GM19043 (cell line): ENCODE data around the gene GRID1.
"Not testable (repeated sequence)": the region's sequence is repeated elsewhere in the genome, so short reads cannot be mapped to it uniquely, and the experiment has no call there.

Experiments used
- ATAC-seq: cut with Tn5 transposase; IDR thresholded peaks from one replicate; pipeline ENCODE4 v1.9.1; 2021; ENCODE audit warnings: low read depth; ENCODE audit not compliant: unreplicated experiment

GRID1 gene

DNA sequence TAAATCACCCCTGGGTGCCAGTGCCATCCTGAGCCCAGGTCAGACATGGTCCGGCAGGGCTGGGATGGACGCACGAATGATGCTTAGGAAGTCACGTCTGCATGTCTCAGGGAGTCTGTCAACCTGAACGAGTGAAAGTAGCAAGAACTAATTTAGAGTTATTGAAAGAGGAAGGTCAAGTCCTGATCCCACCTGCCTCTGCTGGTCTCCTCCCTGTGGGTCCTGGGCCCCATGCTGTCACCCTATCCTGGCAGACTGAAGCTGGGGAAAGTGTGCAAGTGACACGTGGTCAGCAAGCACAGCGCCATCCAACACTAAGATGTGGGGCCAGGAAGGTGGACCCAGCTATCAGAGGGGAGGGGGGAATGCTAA lies 26.1 kb upstream of the GRID1 start:
- peak; percentile 69 for ATAC-seq

DNA sequence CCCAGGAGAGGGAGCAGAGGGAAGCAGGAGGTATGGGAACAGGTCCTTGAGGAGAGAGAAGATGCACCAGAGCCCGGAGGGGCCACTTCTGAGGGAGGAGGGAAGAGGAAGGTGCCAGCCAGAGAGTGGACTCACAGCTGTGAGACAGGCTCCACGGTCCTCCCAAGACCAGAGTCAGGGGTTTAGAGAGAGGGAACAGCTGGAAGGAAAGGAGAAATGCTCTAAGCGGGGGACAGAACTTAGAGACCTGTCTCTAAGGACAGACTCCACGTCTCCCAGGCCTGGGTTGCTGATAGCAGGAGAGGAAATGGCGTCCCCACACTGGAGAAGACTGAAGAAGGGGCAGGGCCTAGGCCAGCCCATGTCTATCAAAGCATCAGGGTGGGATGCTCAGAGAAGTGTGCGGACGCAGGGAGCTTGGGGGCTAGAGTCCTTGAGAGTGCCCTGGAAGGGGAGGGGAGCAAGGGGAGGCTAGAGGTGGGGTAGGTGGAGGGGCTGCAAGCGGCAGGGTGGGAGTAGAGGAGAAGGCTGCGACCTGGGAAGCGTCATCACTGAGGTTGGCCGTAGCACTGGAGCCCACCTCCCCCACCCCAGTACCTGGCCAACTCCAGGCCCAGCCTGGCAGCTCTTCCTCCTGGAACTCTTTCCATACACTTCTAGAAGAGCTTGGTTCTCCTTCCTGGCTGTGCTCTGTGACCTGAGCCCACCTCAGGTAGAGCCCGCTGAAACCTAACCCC lies 25.6 kb upstream of the GRID1 start:
- peak; percentile 15 for ATAC-seq

DNA sequence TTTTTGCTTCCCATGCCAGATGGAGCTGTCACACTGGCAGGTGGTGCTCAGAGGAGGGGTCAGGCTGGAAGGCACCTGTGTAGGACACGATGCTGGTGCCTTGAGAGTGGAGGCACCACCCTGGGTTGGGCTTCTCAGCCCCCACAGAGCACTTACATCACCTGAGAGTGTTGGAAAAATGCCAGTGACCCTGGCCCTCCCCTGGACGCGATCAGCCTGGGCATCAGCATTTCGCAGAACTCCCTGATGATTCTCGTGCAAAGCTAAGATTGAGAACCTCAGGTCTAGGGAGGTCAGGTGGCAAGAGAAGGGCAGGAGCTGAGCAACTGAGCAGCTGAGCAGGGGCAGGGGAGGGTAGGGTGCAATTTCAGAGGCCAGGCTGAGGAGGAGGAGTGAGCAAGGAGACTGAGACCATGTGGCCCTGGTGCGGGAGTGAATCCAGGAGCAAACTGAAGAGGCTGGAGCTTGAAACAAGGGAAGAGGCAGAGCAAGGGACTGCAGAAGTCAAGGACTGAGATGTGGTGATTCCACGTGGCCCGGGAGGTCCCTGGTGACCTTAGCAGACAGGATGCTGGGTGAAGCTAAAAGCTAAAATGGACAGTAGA lies 24.7 kb upstream of the GRID1 start:
- no peak for ATAC-seq

DNA sequence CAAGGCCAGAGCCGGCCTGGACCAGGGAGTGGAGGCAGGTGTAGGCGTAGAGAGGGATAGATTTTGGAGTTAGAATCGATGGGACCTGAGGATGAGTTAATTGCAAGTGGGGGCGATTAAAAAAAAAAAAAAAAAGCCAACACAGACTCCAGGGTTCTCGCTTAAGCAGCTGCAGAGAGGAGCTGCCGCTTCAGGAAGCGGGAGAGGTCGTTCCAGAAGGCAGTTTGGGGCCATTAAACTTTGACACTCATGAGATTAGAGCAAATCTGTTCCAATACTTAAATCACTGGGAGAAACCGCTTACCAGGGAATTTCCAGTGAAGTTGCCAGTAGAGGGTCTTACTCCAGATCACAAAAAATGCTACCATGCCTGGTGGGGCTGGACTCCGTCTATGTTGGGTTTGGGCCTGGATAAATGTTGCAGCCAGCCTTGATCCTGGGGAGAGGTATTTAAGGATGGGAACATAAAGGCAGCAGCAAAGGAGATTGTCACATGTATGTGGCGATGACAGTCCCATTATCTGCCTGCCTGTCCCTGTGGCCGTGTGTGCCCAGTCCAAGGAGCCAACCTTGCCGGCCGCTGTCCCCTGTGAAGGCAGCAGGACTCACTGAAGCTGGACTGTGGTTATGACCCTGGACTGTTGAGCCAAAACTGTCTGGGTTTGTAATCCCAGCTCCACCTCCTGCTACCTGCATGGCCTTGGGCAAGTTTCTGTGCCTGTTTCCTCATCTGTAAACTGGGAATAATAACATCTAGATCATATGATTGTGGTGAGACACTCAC lies 23.9 kb upstream of the GRID1 start:
- ATAC-seq = no peak

DNA sequence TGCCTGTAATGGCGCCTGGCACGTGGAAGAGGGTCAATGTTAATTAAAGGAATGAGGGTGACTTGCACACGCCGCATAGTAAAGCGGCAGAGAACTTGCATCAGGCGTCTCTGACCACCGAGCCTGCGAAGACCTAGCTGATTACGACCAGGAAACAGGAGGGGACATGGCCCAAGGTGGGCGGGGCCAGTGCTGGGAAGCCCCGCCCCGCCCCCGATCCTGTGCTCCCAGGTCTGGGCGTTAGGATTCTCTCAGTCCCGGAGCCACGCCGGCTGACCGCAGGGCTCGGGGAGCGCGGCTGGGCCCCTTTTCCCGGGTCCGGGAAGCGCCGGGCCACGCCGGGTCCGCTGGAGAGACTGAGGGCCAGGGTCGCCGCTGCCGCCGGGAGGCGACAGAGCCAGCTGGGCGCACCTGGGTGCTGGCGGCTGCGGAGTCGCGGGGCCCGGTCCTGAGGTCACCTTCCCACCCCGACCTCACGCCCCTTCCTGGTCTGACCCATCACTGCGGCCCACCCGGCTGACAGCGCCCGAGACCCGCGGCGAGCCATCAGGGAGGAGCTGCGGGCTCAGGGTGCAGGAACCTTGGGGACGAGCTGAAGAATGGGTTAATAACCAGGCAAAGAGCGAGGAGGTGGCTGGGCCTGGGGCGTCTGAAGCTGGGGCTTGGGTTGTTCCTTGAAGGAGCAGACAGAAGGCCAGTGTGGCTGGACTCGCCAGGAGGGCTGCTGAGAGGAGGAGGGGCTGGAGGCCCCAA lies 23.0 kb upstream of the GRID1 start:
- peak; percentile 46 for ATAC-seq

DNA sequence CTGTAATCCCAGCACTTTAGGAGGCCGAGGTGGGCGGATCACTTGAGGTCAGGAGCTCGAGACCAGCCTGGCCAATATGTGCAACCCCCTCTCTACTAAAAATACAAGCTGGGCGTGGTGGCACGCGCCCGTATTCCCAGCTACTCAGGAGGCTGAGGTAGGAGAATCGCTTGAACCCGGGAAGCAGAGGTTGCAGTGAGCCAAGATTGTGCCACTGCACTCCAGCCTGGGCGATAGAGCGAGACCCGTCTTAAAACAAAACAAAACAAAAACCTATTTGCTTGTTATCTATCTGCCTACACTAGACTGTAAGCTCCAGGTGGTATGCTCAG lies 22.5 kb upstream of the GRID1 start:
- not testable (repeated sequence) for ATAC-seq

DNA sequence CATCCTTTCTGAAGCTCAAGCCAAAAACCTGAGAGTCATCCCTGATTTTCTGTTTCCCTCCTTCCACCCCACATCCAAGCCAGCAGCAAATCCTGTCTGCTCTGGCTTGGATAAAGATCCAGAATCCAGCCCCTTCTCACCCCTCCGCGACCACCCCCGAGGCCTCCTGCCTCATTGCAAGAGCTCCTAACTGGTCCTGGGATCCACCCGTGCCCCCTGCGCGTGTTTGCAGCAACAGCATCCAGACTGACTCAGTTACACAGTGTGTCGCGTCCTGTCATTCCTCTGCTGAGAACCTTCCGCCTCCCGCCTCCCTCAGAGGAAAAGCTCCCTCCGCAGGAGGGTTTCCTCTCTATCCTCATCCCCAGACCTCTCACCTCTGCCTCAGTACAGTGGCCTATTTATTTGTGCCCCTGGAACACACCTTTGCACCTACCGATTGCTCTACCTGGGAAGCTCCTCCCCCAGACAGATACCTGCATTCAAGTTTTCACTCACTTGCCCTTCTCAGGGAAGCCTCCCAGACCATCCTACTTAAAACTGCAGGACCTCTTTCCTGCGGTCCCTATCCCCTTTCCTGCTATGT lies 21.6 kb upstream of the GRID1 start:
- ATAC-seq = no peak

DNA sequence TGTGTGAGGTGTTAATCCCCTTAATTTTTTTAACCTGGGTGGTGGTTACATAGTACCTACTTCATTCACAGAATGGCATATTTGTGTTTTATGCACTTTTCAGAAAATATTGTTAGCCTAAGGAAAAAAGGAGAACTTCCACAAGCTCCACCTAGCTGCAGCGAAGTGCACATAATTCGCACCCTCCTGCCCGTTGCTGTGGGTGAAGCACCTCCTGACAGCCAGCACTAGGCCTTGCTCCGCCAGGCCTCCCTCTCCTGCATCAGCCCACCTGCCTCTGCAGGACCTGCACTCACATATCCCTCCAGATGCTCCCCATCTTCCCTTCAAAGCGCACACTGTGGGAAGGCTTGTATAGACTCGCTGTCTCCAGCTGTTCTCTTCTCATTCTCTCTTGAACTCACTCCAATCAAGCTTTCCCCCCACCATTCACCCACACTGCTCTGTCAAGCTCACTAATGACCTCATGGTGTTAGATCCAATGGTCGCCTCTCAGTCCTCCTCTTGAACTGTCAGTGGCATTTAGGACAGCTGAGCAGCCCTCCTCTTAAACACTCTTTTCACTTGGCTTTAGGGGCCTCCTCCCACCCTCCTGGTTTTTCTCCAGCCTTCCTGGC lies 20.7 kb upstream of the GRID1 start:
- no peak for ATAC-seq

DNA sequence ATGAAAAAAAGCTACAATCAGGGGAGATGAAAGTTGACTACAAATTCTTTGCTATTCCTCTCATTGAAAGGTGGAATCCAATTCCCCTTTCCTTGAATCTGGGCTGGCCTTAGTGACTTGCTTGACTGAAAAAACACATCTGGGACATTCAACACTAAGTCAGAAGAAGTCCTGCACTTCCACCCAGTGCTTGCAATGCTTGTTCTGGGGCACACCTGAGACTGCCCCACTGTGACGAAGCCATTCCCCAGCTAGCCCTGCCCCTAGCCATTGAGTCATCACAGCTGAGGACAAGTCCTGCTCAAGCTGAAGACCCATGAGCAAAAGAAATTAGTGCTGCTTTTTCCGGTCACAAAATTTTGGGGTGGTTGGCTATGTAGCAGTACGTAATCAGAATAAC lies 19.2 kb upstream of the GRID1 start:
- no peak for ATAC-seq

DNA sequence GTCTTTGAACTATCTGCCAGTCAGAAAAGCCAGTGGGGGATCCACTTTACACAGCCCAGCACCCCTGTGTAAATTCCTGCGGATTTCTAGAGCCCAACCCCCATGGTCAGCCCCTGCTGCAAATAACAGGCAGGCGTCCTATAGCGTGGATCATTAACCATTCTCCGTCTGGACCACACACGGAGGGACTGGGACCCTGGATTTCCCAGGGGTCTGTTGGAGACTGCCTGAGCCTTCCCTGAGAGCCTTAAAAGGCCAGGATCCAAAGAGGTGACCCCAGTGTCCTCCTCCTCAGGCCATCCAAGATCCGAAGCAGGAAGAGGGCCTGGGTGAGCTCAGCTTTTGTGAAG lies 11.2 kb upstream of the GRID1 start:
- no peak for ATAC-seq

DNA sequence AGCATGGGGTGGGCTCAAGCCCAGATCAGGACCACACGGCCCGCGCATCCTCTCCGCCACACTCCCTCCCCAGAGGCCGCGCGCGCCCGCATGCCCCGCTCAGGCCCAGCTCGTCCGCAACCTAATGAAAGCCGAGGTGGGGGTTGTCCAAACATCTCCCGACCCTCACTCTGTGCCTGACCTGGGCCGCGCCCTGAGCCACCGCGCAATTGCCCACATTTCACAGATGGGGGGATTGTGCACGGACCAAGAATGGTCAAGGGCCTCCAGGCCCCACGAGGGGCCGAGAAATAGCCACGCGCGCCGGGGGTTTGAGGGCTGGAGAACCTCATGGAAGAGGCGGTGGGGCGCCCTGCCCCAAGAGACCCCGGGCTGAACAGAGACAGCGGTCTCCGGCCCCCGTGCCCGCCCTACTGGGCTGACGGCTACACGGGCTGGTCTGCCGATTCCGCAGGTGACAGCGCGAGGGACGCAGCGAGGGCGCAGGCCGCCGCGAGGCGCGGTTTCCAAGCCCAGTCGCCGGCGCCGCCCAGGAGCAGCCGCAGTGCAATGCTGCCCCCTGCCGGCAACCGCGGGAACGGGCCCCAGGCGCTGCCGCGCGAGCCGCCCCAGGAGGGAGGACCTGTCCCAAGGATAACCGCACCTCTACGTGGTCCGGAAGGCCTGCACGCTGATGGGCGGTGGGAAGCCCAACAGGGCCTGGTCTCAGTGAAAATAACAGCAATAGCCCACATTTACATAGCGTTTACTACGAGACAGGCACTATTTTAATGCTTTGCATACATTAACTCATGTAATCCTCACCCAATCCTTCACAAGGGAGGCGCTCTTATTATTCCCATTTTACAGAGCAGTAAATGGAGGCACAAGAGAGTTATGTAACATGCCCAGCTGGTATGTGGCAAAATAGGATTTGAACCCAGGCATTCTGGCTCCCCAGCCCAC lies 10.5 kb upstream of the GRID1 start:
- peak; percentile 90 for ATAC-seq

DNA sequence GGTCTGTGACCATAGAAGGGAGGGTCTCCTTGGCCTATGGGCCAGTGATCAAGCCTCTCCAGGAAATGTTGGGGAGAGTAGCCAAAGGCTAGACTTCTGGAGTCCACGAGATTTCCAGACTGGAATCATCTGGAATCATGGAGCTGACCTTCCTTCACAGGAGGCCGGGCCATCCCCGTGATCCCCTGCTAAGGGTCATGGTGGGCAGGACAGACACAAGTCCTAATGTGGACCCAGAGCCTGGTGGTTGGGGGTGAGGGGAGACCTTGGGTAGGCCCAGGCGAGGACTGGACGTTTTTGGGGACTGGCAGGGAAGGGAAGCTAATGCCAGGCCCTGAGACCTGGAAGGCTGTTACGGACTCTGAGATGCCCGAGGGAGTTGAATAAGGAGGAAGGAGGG lies 9.8 kb upstream of the GRID1 start:
- ATAC-seq = no peak

DNA sequence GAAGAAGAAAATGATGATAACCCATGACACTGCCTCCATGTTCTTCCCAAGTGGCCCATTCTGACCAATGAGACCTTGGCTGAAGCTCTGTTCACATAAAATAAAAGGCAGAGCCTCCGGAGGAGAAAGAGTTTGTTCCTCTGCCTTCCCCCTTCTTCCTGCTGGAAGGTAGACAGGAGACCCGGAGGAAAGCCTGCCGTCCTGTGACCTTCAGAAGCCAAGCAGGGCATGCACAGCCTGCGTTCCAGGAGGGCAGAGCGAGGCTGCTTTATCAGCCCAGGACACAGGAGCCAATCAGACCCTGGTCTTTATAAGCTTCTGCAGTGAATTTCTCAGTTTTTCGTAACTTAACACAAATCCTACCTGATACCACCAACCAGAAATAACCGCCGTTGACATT lies 8.6 kb upstream of the GRID1 start:
- no peak for ATAC-seq

DNA sequence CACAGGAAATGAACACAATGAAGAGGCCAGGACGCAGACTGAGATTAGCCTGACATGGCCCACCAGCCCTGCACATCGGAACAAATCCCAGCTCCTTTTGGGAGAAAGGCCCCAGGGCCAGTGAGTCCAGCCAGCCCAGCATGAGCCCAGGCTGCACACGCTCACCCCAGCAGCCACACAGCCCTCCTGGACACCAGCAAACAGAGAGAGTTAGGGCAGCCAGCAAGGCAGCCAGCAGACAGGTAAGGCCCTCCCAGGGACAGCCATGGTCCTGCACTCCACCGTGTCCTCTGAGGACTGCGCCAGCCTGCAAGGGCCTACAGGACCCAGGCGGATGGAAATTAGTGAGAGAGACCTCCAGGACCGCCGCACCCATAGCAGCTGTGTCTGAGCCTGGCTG lies 8.1 kb upstream of the GRID1 start:
- ATAC-seq = no peak

DNA sequence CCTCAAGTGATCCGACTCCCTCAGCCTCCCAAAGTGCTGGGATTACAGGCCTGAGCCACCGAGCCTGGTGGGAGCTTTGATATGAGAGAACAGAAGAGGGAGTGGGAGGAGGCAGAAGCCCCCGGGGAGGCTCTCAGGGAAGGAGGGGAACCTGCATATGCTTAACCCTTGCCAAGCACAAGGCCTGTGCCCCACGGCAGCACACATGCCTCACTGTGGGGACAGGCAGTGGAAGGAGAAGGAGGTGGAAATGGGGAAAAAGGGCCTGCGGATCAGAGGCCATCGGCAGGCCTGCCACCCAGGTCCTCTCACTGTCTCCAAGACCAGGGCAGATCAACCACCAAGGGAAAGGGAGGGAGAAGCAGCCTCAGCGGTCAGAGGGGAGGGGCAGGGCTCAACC lies 7.2 kb upstream of the GRID1 start:
- ATAC-seq = no peak

DNA sequence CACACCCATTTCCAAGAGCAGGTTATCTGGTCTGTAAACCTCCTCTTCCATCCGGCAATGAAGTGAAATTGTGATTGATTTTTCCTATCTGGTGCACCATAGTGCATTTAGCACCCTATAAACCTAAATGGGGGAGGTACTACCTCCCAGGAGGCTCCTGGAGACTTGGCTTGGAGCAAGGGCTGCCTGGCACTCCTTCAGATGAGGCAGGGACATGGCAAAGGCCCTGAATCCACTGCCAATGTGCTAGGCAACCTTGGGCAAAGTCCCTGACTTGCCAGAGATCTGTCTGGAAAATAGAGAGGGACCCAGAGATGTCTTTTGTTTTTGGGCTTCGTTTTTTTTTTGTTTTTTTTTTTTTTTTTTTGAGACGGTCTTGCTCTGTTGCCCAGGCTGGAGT lies 6.7 kb upstream of the GRID1 start:
- no peak for ATAC-seq

DNA sequence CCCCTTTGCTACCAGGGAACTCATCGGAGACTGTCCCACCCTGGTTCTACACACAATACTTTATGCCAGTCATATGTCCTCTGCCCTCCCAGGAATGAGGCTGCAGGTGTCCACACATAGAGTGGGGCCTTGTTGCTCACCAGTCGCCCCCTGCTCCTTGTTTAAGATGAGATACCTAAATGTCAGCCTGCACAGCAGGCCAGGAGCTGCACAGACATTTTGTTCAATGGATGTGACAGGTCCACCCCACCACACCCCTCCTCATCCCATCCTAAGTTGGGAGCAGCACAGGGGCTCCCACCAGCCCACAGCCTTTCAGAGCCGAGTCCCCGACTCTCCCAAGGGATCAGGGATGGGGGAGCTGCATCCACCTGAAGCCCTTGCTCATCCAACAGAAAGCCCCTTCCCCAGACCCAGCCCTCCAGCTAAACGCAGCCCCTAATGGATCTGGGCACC lies 6.2 kb upstream of the GRID1 start:
- ATAC-seq = no peak

DNA sequence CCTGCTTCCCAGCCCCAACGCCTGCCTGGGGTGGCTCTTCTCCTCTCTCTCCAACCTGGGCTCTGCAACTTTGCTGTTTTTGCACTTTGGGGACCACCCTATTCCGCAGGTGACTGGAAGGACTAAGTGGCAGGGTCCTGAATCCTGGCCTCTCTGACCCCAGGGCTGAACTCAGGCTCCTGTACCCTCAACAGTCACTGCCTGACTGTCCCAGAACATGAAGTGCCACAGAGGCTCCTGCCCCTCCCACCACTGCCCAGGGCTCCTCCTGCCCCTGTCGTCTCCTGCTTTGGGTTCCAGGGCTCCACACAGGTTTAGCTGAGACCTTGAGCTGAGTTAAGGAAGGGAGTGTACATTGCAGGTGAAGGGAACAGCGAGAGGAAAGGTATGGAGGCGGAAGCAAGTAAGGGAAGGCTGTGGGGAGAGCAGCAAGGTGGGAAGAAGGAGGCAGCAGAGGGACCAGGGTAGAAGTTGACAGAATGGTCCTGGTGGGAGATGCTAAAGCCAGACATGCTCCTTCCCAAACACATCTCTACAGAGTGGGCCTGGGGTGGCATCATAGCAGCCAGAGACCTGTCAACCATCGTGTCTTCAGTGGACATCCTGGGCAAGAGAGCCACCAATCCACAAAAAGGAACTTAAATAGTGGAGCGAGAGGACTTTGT lies 5.7 kb upstream of the GRID1 start:
- ATAC-seq = no peak

DNA sequence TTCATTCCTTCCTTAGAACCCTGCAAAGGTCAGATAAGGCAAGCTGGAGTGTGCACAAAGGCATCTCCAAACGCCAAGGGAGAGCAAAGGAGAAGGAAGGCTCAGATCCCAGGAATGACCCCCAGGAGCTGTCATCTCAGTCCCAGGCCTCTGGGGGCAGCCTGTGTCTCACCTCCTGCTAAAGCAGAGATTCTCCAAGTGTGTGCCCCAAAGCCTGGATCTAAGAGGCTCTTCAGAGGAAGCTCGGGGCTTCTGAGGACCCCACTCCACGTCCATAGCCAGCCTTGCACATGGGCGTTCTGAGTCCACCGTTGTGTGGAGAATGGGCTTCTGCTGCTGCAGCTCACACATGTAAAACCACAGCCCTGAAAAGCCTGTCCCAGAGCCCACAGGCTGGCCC lies 5.1 kb upstream of the GRID1 start:
- no peak for ATAC-seq
